GM12864 (cell line): ENCODE results near the gene ACP7.

Experiments
- DNase-seq: peaks from one replicate; pipeline ENCODE4 v3.0.0-alpha.2; 2011; ENCODE audit warnings: low read depth
- H3K4me3 ChIP-seq: 2 replicates; pipeline ENCODE4 v1.5.1; 2011; ENCODE audit warnings: mild to moderate bottlenecking, low read depth, low read length, control low read depth
- TF ChIP-seq, protein P1 (sequence below): IDR thresholded peaks from 2 replicates; pipeline ENCODE4 v1.5.1; 2011; ENCODE audit warnings: low read depth, mild to moderate bottlenecking, moderate library complexity, low read length, control low read depth, inconsistent platforms; ENCODE audit errors: missing control alignments

The ACP7 gene

DNA sequence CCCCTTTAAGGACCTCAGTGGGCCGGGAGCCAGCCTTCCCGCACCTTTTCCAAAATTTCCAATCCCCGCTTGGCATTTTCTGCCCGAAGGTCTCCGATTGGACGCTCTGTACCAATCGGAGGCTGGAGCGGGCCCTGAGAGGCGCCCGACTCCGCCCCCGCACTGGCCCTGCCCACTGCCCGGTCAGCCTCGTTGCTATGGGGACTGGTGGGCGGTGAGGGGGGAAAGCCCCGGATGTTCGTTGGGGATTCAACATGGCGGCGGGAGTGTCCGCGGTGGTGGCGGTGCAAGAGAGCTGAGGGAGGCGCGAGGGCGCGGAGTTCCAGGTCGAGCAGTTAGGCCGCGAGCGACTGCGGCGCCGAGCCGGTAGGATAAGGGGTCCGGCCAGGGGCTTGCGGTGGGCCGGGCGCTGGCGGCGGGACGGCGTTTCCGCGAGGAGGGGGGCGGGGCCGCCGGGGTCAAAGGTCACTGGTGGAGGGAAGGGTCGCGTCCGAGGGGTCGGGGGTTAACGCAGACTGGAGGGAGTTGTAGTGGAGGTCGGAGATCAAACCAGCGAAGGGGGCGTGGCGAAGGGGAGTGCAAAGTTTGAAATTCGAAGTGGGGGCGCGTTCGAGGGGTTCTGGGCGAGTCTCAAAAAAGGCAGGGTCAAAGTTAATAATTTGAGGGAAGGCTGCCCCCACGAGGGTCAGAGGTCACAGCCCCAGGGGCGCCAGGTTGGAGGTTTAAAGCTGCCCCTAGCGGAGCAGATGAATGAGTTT lies 41.6 kb downstream of the ACP7 start, which contains the start of gene PAK4:
Gene PAK4, plus strand, starts transcription at position 233 of the 758 bp plus-strand sequence. CDS start 43,768 bp downstream, outside the sequence.
- TF ChIP-seq, protein P1, sequence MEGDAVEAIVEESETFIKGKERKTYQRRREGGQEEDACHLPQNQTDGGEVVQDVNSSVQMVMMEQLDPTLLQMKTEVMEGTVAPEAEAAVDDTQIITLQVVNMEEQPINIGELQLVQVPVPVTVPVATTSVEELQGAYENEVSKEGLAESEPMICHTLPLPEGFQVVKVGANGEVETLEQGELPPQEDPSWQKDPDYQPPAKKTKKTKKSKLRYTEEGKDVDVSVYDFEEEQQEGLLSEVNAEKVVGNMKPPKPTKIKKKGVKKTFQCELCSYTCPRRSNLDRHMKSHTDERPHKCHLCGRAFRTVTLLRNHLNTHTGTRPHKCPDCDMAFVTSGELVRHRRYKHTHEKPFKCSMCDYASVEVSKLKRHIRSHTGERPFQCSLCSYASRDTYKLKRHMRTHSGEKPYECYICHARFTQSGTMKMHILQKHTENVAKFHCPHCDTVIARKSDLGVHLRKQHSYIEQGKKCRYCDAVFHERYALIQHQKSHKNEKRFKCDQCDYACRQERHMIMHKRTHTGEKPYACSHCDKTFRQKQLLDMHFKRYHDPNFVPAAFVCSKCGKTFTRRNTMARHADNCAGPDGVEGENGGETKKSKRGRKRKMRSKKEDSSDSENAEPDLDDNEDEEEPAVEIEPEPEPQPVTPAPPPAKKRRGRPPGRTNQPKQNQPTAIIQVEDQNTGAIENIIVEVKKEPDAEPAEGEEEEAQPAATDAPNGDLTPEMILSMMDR, result no peak
- peak within 1 kb of the TSS; percentile 79 for H3K4me3 ChIP-seq
- peak; percentile 84 for DNase-seq

DNA sequence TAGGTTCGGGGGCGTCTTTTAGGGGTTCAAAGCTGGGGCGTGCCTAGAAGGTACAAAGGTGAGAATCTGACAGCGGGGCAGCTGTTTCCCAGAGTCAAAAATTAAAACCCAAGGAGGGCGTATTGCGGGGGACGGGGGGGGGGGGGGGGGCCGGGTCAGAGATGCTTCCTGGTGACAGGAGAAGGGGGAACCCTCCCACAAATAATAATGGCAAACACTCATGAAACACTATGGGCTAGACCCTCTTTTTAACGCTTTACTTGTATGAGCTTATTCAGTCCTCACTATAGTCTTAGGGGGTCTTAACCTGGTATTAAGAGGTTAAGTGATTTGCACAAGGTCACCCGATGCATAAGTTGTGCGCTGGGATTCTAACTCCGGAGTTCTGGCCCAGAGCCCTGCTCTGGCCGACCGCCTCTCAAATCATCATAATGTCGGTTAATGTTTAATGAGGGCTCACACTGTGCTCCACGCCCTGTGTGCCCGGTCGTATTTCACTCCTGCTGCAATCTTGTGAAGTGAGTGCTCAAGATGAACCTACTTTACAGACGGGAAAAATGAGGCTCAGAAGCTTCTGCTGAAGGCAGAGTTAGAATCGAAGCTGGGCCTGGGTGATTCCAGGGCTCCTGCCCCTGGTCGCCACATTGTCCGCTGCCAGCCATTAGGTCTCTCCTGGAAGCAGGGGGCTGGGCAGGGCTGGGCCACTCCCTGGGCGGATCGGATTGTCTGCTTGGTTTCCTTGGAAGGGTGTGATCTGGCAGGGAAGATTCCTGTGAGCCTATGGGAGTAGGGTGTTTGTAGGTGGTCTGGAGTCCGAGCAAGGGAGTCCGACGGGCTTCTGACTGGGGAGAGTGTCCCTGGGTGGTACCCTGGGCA lies 42.4 kb downstream of the ACP7 start:
- no peak for DNase-seq
- TF ChIP-seq, protein P1, result no peak
- peak overlapping the region; percentile 79 for H3K4me3 ChIP-seq

DNA sequence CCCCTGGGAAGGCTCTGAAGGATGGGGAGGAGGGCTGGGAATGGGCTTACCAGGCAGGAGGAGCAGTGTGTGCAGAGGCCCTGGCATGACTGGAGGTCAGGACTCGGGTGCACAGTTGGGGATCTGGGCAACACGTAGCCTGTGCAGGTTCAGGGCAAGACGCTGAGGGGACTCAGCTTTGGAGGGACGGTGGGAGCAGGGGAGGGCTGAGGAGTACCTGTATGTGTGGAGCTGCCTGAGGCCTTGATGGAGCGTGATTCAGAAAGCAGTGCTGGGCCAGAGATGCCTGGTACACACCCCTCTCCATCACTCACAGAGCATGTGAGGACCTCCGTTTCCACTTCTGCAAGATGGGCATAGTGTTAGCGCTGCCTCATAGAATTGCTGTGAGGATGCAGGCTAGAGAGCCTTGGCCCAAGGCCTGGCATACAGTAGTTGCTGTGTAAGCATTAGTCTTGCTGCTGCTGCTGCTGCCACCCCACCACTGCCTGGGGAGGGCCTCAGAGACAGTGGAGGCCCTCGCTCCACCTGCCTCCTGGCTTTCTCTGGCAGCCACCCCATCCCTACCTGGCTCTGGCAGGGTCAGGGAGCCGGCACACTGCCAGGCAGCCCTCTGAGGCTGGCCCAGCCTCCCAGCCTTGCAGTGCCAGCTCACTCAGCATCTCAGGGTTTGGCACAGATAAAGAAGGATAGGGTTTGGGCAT lies 43.8 kb downstream of the ACP7 start:
- no peak overlapping the region for H3K4me3 ChIP-seq
- DNase-seq, result no peak
- TF ChIP-seq, protein P1, result no peak

- DNase-seq, result no peak
- no peak overlapping the region for H3K4me3 ChIP-seq
- TF ChIP-seq, protein P1, result no peak
Observed at GRCh38 chr19:39128516-39129079, 44.4 kb downstream of the ACP7 start.

DNA sequence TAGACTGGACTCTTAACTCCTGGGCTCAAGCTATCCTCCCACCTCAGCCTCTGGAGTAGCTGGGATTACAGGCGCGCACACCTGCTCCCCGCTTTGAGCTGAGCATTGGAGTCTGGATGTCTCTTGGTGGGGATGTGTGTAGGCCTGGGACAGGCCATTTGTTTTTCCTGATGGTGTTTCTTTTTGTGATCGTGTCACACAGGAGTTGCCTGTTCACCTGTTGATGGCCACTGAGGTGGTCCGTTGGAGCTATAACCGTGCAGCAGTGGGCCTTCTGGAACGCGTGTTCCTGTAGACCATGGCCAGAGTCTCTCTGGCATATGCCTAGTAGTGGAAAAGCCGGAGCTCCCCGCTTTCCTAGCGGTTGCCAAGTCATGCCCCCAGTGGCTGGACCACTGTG lies 44.9 kb downstream of the ACP7 start:
- TF ChIP-seq, protein P1, result no peak

More for the DNA sequence above, 44.9 kb downstream of the ACP7 start:
- DNase-seq, result no peak
- no peak overlapping the region for H3K4me3 ChIP-seq
